Cardiac muscle cell (in vitro differentiated cells and primary cell): ENCODE results near the gene SPATA13. TPM values are rescaled to one million over a fixed set of nuclear protein-coding genes. Genes with fewer than 3 reads are reported as not detected.

ENCODE experiments used
- DNase-seq, 2 donors: peaks; one replicate each; pipeline versions ENCODE4 v3.0.0 to v3.0.0-alpha.2; 2010 to 2017; ENCODE audit warnings: low read depth in 1 of 2, low spot score in 1 of 2
- H3K27ac ChIP-seq: fragments of 200-600 bp; sonication (generic); 2 replicates; pipeline ENCODE4 v1.5.1; 2016
- H3K27me3 ChIP-seq: fragments of 200-600 bp; sonication (generic); 2 replicates; pipeline ENCODE4 v1.6.0; 2016; ENCODE audit warnings: control low read depth
- H3K36me3 ChIP-seq: fragments of 200-600 bp; sonication (generic); 2 replicates; pipeline ENCODE4 v1.5.1; 2016; ENCODE audit warnings: control low read depth
- H3K4me1 ChIP-seq: fragments of 200-600 bp; sonication (generic); 2 replicates; pipeline ENCODE4 v1.8.1; 2017; ENCODE audit warnings: low read depth, mild to moderate bottlenecking, mixed run types
- H3K4me3 ChIP-seq: fragments of 200-600 bp; sonication (generic); 2 replicates; pipeline ENCODE4 v1.5.1; 2016; ENCODE audit warnings: mild to moderate bottlenecking
- H3K9me3 ChIP-seq: fragments of 200-600 bp; sonication (generic); 2 replicates; pipeline ENCODE4 v1.5.1; 2017; ENCODE audit warnings: low read depth, mild to moderate bottlenecking, control low read depth
- CTCF ChIP-seq: IDR thresholded peaks from 2 replicates; pipeline ENCODE4 v1.5.1; 2012; ENCODE audit warnings: low read depth, mild to moderate bottlenecking, low read length
- polyA plus RNA-seq: library from polyadenylated mRNA; unstranded; fragments of >200 nt; fragmentation: Nextera tagmentation; extraction: Ambion mirVana; gene quantifications from 2 replicates; pipeline ENCODE4 v1.2.1, GENCODE V29; 2016
- total RNA-seq: library from RNA; depleted of rRNA; stranded (reverse); fragments of >200 nt; gene quantifications from 2 replicates; pipeline ENCODE4 v1.2.3, GENCODE V29; 2016

Gene SPATA13
- total and polyA plus RNA-seq, 2 experiments from 2014 or later = 3.9 to 23.3 TPM

GRCh38 chr13:24261566-24261965 is 101.0 kb downstream of the SPATA13 start:
- TF ChIP-seq CTCF = no peak
- Histone ChIP-seq H3K36me3 (no peaks in the 10 kb centered on the region), H3K4me1 (peaks cover 10% of the 10 kb centered on the region), H3K9me3 (no peaks in the 10 kb centered on the region), H3K4me3 (no peak overlapping the region), H3K27ac (no peak overlapping the region), H3K27me3 (no peaks in the 10 kb centered on the region)
- DNase-seq = no peak

- TF ChIP-seq CTCF = no peak
- no peak overlapping the region for H3K27ac ChIP-seq
- peak in 1 of 2 donors; percentile 71 for DNase-seq
These were observed 103.1 kb downstream of the SPATA13 start for GRCh38 chr13:24263632-24264031.

GRCh38 chr13:24264976-24265375 is 104.5 kb downstream of the SPATA13 start:
- no peak for TF ChIP-seq CTCF
- no peaks in the 10 kb centered on the region for H3K27me3 ChIP-seq
- H3K9me3 ChIP-seq = no peaks in the 10 kb centered on the region
- no peak overlapping the region for H3K4me3 ChIP-seq
- H3K36me3 ChIP-seq = no peaks in the 10 kb centered on the region
- DNase-seq = no peak
- H3K4me1 ChIP-seq = peaks cover 10% of the 10 kb centered on the region
- peak overlapping the region; percentile 26 for H3K27ac ChIP-seq

More at GRCh38 chr13:24263632-24264031, 103.1 kb downstream of the SPATA13 start:
- Histone ChIP-seq H3K27me3 (no peaks in the 10 kb centered on the region), H3K4me3 (no peak overlapping the region), H3K9me3 (no peaks in the 10 kb centered on the region), H3K36me3 (no peaks in the 10 kb centered on the region), H3K4me1 (peaks cover 10% of the 10 kb centered on the region)

GRCh38 chr13:24265453-24265852 is 104.9 kb downstream of the SPATA13 start:
- Histone ChIP-seq H3K4me3 (no peak overlapping the region), H3K27me3 (no peaks in the 10 kb centered on the region), H3K36me3 (no peaks in the 10 kb centered on the region), H3K4me1 (peaks cover 13% of the 10 kb centered on the region), H3K9me3 (no peaks in the 10 kb centered on the region), H3K27ac (no peak overlapping the region)
- DNase-seq = no peak
- TF ChIP-seq CTCF = no peak

- H3K27ac ChIP-seq = no peak overlapping the region
- no peaks in the 10 kb centered on the region for H3K27me3 ChIP-seq
- no peaks in the 10 kb centered on the region for H3K36me3 ChIP-seq
- H3K4me1 ChIP-seq = peaks cover 32% of the 10 kb centered on the region
- peak in 1 of 2 donors; percentile 14 for DNase-seq
- H3K9me3 ChIP-seq = no peaks in the 10 kb centered on the region
- H3K4me3 ChIP-seq = no peak overlapping the region
- no peak for TF ChIP-seq CTCF
These were observed 106.8 kb downstream of the SPATA13 start for GRCh38 chr13:24267274-24267673.

GRCh38 chr13:24267801-24268200 is 107.3 kb downstream of the SPATA13 start:
- Histone ChIP-seq H3K9me3 (no peaks in the 10 kb centered on the region), H3K27me3 (no peaks in the 10 kb centered on the region), H3K4me3 (no peak overlapping the region), H3K4me1 (peaks cover 33% of the 10 kb centered on the region), H3K36me3 (no peaks in the 10 kb centered on the region), H3K27ac (no peak overlapping the region)
- no peak for TF ChIP-seq CTCF
- no peak for DNase-seq
